GM21367 (cell line): ENCODE data around the gene MYO1B.

Experiments
- ATAC-seq: cut with Tn5 transposase; IDR thresholded peaks from one replicate; pipeline ENCODE4 v1.9.1; 2021; ENCODE audit not compliant: unreplicated experiment

MYO1B gene

GRCh38 chr2:191355170-191355758, 110.1 kb downstream of the MYO1B start:
- ATAC-seq: no peak

DNA sequence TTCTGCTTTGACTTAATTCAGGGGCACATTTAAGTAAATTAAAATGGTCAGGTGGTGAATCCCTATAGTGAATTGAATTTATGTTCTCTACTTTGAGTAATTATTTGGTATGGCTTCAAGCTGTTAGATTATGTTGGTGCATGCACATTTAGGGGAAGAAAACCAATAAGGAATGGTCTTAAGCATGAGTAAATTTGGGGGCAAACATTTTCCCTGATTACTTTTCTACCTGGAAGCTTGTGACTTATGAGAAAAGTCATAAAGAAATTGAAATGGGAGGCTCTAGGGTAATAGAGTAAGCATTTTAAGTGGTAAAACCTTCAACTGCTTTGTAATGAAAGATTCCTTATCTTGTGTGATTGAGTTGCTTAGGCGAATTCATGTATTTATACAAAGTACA, 112.5 kb downstream of the MYO1B start:
- no peak for ATAC-seq

DNA sequence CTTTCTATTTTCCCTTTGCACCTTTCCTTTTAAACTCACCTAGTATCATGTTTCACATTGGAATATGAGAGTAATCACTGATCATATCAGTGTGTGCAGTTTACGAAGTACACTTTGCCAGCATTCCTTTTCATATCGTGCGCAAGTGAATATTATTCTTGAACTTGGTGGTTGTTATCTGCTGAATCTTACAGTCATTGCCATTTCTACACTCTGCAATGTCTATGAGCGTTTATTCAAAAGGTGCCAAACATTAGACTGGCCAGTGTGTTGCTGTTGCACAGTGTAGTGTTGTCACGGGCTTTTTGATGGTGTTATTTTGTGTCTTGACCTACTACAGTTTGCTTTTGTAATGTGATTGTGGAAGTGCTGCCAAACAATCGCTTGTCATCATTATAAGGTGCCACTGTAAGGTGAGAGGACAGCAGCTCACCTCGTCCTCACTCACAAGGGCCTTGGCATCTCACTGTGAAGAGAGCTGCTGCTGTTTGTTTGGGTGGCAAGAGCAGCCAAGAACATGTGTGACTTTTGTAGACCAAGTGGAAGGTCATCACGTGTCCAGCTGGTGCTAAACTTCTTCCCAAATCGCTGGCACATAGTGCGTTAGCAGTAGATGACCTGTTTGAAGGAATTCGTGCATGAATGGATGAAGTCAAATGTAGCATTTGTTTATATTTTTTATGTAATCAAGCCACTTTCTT, 113.3 kb downstream of the MYO1B start:
- no peak for ATAC-seq

DNA sequence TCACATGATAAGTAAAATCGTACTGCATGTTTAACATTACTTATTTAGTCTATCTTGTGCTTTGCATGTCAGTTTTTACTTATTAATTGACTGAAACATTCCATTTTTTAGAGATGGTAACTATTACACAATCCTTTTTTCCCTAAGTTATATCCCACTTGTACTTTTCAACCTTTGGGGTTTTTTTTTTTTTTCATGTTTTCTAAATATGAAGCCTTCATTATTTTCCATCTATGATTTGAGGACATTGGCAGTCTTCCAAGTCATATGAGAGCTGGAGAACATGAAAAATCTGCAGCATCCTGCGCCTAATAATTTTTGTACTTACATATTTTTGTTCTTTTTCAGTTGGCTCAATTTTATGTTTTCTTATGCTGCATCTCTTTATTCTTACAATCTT, 113.9 kb downstream of the MYO1B start:
- no peak for ATAC-seq

- ATAC-seq: no peak
Observed at GRCh38 chr2:191360918-191361317, 115.7 kb downstream of the MYO1B start.

GRCh38 chr2:191362841-191363240, 117.6 kb downstream of the MYO1B start:
- ATAC-seq: no peak

GRCh38 chr2:191363267-191363666, 118.1 kb downstream of the MYO1B start:
- no peak for ATAC-seq

- no peak for ATAC-seq
Observed at GRCh38 chr2:191365089-191365488, 119.9 kb downstream of the MYO1B start.

GRCh38 chr2:191366199-191366598, 121.0 kb downstream of the MYO1B start:
- no peak for ATAC-seq

DNA sequence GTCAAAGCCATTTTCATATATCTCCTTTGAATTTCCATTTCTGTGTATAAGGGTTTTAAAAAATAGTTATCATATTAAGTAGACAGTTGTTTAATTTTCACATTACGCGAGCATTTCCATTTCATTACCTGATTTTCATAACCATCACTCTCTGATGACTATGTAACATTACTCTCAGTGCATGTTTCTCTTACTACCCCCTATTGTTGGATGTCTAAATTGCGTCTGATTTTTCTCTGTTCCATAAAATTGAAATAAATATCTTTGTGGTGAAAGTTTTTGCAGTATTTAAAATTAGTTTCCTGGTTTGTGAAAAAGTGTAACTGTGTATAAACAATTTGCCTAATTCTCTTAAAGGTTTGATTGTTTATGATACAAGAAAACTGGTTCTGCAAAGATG, 123.8 kb downstream of the MYO1B start:
- no peak for ATAC-seq

GRCh38 chr2:191374366-191374765, 129.2 kb downstream of the MYO1B start:
- ATAC-seq: no peak

- no peak for ATAC-seq
Observed at GRCh38 chr2:191374939-191375338, 129.7 kb downstream of the MYO1B start.

DNA sequence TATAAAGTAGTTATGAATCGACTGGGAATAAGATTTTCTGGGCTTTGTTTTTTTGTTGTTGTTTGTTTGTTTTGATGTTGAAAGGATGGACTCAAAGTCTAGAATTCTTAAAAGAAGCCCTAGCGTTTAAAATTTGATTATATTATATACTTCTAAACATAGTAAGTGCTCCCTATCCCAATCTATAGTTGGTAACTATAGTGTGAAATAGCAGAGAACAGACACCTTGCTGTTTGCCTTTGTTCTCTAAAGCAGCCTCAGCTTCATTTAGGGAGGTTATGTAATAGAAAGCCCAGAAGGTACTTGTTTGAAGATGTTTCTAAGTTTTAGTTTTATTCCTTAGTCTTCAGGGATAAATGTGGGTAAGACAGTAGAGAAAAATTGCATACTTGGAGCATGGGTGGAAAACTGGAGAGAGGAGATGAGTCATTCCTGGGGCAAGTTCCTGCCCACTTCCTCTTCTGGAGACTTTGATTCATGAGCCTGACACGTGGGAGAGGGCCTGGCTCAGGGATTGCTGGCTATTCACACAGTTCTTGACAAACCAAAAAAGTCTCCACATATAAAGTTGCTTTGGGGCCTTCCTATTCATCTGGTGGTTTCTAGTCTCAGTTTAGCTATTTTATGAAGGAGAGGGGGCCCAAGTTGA, 131.9 kb downstream of the MYO1B start:
- ATAC-seq: no peak

GRCh38 chr2:191379375-191379774, 134.2 kb downstream of the MYO1B start:
- ATAC-seq: no peak

DNA sequence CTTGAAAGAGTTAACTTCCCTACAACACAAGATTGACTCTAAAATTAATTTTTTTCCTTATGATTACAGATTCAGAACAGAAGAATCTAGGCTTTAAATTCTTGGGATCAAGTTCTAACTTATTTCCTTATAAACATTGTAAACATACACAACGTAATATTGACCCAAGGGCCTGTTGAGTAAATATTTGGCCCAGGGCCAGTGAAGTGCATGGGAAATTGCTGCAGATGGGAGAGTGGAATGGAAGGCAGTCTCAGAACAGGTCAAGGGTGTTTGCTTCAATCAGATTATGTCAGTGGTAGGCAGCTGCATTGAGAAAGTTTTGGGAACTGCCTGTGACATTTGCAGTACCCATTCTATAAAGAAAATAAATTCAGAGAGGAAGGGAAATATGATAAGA, 137.6 kb downstream of the MYO1B start:
- no peak for ATAC-seq

GRCh38 chr2:191383486-191383885, 138.3 kb downstream of the MYO1B start:
- no peak for ATAC-seq

- ATAC-seq: no peak
Observed at GRCh38 chr2:191384829-191385228, 139.6 kb downstream of the MYO1B start.

GRCh38 chr2:191385416-191386160, 140.4 kb downstream of the MYO1B start:
- no peak for ATAC-seq

- ATAC-seq: no peak
Observed at GRCh38 chr2:191386938-191387536, 141.8 kb downstream of the MYO1B start.

GRCh38 chr2:191389288-191389687, 144.1 kb downstream of the MYO1B start:
- no peak for ATAC-seq

- no peak for ATAC-seq
Observed at GRCh38 chr2:191391171-191391570, 146.0 kb downstream of the MYO1B start.
